HG03103 (cell line): ENCODE results near the gene PI4K2B.
A peak's percentile ranks its signal among the peaks of the same experiment; 100 is the strongest.
"Not testable (repeated sequence)": the region's sequence is repeated elsewhere in the genome, so short reads cannot be mapped to it uniquely, and the experiment has no call there.

ENCODE experiments used
- ATAC-seq: cut with Tn5 transposase; IDR thresholded peaks from one replicate; pipeline ENCODE4 v1.9.1; 2021; ENCODE audit warnings: low read depth; ENCODE audit not compliant: unreplicated experiment

PI4K2B gene

GRCh38 chr4:25302626-25303025, 68.8 kb downstream of the PI4K2B start:
- ATAC-seq: no peak

GRCh38 chr4:25303578-25303977, 69.7 kb downstream of the PI4K2B start:
- no peak for ATAC-seq

GRCh38 chr4:25306518-25307057, 72.8 kb downstream of the PI4K2B start:
- ATAC-seq: no peak

GRCh38 chr4:25307596-25307995, 73.8 kb downstream of the PI4K2B start:
- no peak for ATAC-seq

- ATAC-seq: no peak
Observed at GRCh38 chr4:25308306-25308705, 74.5 kb downstream of the PI4K2B start.

GRCh38 chr4:25308761-25309160, 74.9 kb downstream of the PI4K2B start:
- no peak for ATAC-seq

GRCh38 chr4:25310066-25310802, 76.4 kb downstream of the PI4K2B start:
- peak; percentile 55 for ATAC-seq

GRCh38 chr4:25310803-25311166, 77.0 kb downstream of the PI4K2B start:
- no peak for ATAC-seq

- peak; percentile 73 for ATAC-seq
Observed at GRCh38 chr4:25312496-25313200, 78.8 kb downstream of the PI4K2B start, which contains the start of gene ZCCHC4. ZCCHC4 (plus strand) TSS chr4:25312774; CDS start chr4:25312810, 36 bp downstream.

- no peak for ATAC-seq
Observed at GRCh38 chr4:25313201-25313895, 79.5 kb downstream of the PI4K2B start.

- no peak for ATAC-seq
Observed at GRCh38 chr4:25320336-25320735, 86.5 kb downstream of the PI4K2B start.

- ATAC-seq: no peak
Observed at GRCh38 chr4:25320773-25321172, 86.9 kb downstream of the PI4K2B start.

GRCh38 chr4:25321703-25322102, 87.9 kb downstream of the PI4K2B start:
- no peak for ATAC-seq

GRCh38 chr4:25328463-25328862, 94.6 kb downstream of the PI4K2B start:
- not testable (repeated sequence) for ATAC-seq
